SW 1271 (cell line): ENCODE measurements around the gene ACTL8.

Experiments
- DNase-seq, 2 experiments: peaks; one replicate each; lab custom pipeline; 2025; lab: John Stamatoyannopoulos, UW

The ACTL8 gene

DNA sequence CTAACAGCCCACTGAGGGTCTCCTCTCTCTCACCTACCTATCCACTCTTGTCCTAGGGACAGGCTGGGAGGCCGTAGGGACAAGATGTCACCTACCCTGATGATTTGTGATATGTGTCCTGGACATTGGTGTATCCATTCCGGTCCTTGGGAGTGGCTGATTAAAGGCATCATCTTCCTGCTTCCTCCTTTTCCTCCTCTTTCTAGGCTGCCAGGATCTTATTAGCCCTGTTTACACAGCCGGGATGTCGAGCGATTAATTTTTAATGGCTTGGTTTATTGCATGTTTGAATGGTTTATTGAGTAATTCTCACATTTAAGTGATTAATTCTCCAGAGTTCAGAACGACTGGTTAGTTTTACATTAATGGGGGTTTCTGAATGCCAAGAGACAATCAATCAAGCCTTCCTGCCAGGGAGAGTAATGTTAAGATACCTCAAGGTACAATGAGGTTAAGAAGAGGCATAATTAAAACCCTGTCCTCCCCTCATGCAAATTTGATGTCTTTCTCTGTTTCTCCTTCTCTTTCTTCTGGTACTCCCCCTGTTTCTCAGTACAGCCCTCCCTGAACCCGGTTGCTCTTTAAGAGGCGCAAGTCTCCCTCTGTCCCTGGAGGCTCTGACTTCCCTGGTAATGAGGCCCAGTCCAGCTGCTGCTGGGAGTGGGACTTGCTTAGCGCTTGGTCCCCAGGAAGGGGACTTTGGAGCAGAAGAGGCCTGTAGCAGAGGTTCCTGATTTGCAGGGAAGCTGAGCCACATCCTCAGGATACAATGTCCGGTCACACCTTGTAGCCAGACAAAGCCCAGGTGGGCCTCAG lies 50.9 kb downstream of the ACTL8 start:
- DNase-seq = no peak

GRCh38 chr1:17808816-17809215 lies 53.7 kb downstream of the ACTL8 start:
- no peak for DNase-seq

- DNase-seq = no peak
These were observed 55.5 kb downstream of the ACTL8 start for GRCh38 chr1:17810668-17811067.

DNA sequence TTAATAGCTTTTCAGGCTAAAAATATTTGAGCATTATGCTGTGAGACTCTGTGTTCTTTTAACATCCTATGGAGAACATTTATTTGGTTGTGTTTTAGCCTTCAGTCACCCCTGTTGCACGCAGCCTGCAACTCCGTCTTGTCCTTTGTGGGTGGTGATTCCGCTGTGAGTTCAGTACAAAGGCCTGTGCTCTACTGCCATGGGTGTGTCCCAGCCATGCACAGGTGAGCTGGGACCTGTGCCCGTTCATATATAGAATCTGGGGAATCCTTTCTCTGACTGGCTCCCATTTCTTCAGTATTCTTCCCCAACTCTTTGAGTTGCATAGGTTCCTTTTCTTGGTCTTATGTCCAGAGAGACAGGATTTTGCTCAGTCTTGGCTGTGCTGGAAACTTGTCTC lies 61.4 kb downstream of the ACTL8 start:
- DNase-seq = no peak

DNA sequence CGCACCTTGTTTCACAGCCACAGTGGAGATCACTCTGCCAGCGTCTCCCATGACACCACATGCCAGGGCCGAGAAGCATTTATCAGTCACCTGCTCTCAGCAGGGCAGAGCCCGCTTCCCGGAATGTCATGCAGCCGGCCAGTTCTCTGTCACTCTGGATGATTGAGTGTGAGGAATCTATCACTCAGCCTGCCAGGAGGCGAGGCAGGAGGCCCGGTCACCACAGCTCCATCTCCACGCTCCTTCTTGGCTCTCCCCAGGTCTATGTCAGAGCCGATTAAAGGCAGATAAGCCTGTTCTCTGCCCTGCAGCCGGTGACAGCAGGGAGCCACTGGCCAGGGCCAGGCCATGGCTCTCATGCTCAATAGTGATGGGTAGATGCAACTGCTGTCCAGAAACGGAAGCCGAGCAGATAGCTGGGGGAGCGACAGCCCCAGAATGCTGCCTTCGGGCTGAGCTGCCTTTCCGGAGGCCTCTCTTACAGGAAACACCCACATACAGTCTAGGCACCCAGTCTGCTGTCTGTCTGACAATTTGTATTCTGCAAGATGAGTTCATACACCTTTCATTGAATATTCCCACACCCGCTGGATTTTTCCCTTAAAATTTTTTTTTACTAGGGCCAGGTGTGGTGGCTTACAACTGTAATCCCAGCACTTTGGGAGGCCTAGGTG lies 64.1 kb downstream of the ACTL8 start:
- DNase-seq = no peak

GRCh38 chr1:17820198-17820597 lies 65.1 kb downstream of the ACTL8 start:
- no peak for DNase-seq

DNA sequence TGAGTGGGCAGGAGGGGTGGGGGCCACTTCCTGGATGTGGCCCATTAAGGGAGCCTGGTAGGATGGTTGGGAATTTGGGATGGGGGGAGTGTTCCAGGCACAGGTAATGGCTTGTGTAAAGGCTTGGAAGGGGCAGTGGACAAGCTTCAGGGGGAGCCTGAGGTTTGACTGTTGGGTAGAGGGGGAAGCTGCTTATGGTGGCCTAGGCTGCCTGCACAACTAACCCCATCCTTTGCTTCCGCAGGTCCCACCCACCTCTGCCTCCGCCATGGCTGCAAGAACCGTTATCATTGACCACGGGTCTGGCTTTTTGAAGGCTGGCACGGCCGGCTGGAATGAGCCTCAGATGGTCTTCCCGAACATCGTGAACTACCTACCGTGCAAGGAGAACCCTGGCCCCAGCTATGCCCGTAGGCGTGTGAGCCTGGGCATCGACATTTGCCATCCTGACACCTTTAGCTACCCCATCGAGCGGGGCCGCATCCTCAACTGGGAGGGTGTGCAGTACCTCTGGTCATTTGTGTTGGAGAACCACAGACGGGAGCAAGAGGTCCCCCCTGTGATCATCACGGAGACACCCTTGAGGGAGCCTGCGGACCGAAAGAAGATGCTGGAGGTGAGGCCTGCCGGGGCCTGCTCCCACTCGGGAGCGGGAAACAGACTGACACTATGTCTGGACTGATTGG lies 67.8 kb downstream of the ACTL8 start:
- no peak for DNase-seq

- no peak for DNase-seq
These were observed 70.4 kb downstream of the ACTL8 start for GRCh38 chr1:17825273-17826164.

DNA sequence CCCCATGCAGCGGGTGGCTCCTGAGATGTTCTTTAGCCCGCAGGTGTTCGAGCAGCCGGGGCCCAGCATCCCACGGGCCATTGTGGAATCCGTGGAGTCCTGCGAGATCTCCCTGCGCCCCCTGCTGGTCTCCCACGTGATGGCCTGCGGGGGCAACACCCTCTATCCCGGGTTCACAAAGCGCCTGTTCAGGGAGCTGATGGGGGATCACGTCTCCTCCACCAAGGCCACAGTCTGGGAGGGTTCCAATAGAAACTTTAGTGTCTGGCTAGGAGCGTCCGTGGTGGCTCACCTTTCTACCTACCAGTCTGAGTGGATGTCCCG lies 71.0 kb downstream of the ACTL8 start:
- DNase-seq = no peak

- DNase-seq = no peak
These were observed 73.9 kb downstream of the ACTL8 start for GRCh38 chr1:17828991-17829390.

DNA sequence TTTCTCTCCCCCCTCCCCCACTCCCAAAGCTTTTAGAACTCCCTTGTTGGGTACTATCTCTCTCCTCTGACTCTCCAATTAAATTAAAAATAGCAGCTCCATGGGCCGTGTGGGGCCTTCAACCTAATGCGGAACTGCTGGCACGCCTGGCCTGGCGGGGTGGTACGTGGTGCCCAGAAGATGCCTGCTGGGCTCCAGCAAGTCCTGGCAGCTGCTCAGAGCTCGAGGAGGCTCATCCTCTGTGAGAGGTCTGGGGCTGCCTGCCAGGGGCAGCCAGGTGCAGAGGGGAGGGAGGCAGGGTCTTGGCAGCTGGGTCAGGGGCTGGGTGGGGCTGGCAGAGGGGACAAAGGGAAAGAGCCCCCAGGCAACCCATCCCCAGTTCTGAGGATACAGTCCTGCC lies 74.4 kb downstream of the ACTL8 start:
- no peak for DNase-seq

DNA sequence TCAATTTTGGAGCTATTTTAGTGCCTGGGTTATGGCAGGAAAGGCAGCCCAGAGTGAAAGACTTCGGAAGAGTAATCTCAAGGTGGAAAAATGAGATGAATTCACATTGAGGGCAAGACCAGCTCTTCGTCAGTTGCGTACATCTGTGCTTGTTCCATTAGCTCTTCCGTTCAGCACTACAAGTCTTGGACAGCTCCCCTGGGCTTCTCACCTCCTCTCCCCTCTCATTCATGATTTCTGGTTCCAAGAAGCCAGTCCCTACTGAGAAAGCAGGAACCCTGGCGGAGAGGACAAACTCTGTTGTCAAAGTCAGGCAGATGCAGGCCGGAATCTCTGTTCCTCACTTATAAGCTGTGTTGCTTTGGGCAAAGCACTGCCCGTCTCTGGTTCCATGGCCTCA lies 76.5 kb downstream of the ACTL8 start:
- no peak for DNase-seq

- DNase-seq = no peak
These were observed 78.7 kb downstream of the ACTL8 start for GRCh38 chr1:17833661-17834501.

DNA sequence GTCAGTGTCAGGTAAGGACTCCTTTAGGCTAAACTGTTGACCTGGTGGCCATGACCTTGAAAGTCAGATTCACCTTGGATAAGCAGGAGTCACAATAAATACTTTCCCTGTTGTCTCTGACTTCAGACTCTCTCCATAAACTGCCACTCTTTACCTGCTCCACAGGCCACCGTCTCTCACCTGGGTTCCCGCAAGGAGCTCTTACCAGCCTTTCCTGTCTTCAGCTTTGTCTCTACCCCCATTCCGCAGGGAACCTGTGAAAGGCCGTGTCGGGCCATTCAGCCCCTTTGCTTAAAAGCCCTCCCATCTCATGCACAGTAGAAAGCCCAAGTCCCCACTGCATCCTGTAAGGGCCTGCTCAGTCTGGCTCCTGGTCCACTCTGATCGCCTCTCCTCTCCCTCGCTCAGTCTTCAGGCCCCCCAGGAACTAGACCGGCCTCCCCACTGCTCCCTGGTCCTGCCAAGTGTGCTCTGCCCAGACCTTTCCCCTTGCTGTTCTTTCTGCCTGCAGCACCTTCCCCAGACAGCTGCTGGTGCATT lies 79.5 kb downstream of the ACTL8 start:
- no peak for DNase-seq

DNA sequence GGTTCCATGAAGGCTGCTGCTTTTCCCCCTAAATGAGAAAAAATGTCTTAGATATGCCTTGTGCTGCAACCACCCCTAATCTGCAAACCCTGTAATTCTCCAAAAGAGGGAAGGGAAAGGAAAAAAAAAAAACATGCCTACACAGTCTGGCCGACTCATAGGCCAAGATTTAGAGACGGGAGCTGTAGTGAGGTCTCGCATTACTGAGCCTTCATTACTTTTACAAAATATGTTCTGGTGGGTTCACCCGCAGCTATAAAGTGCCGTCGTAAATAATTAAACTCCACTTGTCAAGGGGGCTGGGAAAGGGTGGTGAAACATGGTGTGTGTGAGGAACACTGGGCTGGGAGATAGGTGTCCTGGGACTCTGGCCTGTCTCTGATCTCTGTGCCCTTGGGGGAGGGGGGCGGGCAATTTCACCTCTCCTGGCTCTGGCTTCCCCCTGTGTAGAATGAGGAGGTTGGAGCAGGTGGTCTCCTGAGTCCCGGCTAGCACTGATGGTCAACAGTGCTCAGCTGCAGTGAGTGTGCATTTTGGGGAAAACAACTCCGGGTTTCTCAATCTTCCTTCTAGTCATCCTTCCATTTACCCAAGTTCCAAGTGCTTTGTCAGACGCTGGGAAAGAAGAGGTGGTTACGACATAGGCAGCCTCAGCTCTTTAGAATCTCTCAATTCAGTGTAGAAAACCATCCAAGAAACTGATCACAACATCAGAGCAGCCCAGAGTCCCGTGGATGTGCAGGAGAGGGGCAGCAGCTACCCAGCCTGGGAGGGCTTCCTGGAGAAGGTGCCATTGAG lies 82.3 kb downstream of the ACTL8 start:
- DNase-seq = no peak

DNA sequence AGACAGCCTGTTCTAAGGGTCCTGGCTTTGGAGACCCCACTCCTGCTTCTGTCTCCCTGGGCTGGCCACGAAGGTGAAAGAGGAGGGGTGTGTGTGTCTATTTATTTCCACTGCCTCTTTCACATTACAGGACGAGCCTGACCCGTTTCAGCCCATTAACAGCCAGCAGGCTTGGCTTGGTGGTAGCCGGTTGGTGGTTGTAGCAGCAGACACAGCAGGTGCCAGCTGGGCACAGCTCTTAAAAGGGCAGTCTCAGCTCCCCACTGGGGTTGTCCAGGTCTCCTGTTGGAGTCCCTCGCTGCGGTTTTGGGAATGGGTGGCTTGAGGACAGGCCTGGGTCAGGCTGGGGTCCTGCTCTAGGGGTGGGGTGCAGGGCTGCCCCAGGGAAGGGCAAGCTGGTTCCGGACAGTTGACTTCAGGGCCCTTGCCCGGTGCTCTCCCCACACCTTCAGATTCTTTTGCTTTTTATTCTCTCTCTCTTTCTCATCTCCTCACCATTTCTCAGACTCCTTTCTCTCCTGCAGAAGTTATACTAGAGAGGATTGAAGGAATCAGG lies 84.6 kb downstream of the ACTL8 start:
- no peak for DNase-seq

GRCh38 chr1:17841944-17842343 lies 86.8 kb downstream of the ACTL8 start:
- DNase-seq = no peak

DNA sequence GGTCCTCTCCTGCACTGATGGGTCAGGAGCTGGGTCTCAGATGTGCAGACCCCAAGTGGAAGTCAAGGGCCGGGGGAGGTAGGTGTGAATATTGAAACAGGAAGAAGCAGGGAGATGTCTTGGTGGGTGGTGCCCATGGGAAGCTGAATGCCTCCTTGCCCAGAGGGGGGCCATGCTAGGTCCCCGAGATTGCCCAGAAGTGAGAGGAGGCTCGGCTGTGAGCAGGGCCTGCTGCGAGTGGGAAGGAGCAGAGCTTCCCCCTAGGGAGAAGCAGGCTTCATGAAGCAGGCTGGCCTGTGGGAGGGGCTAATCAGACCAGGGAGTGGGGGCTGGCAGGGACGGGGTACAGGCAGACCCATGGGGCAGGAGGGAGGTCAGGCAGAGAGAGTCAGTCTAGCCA lies 87.6 kb downstream of the ACTL8 start:
- DNase-seq = no peak

GRCh38 chr1:17844185-17844826 lies 89.2 kb downstream of the ACTL8 start:
- DNase-seq = no peak
